HG03060 (cell line): ENCODE measurements around the gene CNPPD1.
A peak's percentile ranks its signal among the peaks of the same experiment; 100 is the strongest.

Experiments
- ATAC-seq: cut with Tn5 transposase; IDR thresholded peaks from one replicate; pipeline ENCODE4 v1.9.1; 2021; ENCODE audit warnings: low read depth, moderate number of reproducible peaks; ENCODE audit not compliant: unreplicated experiment

Gene CNPPD1

DNA sequence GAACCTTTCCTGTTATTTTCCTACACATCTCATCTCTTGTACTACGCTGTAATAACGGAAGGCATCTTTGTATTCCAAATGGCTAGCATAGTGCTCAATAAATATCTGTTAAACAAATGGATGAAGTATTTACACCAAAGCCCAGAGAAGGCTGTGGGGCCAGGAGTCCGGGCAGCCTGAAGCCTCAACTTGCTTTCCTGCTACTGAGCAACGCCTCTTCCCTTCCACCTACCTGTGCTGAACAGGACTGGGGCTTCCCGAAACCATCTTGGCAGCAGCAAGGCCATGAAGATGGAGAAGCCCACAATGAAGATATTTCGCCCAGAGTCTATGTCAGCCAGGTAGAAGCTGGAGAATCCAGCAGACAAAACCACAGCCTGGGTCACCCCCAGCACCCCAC lies 13.6 kb downstream of the CNPPD1 start:
- no peak for ATAC-seq

DNA sequence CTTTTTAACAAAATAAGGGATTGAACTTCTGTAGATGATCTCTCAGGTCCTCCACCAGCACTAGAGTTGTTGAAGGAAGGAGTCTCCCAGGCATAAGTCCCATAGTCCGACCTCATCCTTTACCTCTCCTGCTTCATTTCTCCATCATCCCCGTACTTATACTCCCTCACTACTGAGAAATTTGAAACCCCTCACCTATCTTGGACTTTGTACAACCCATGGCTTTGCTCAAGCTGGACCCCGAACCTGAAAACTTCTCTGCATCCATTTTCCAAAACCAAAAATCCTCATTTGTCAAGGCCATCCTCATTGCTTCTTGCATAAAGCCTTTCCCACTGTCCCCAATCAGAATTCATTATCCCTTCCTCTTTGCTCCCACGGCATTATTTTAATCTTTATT lies 15.6 kb downstream of the CNPPD1 start:
- ATAC-seq = no peak

DNA sequence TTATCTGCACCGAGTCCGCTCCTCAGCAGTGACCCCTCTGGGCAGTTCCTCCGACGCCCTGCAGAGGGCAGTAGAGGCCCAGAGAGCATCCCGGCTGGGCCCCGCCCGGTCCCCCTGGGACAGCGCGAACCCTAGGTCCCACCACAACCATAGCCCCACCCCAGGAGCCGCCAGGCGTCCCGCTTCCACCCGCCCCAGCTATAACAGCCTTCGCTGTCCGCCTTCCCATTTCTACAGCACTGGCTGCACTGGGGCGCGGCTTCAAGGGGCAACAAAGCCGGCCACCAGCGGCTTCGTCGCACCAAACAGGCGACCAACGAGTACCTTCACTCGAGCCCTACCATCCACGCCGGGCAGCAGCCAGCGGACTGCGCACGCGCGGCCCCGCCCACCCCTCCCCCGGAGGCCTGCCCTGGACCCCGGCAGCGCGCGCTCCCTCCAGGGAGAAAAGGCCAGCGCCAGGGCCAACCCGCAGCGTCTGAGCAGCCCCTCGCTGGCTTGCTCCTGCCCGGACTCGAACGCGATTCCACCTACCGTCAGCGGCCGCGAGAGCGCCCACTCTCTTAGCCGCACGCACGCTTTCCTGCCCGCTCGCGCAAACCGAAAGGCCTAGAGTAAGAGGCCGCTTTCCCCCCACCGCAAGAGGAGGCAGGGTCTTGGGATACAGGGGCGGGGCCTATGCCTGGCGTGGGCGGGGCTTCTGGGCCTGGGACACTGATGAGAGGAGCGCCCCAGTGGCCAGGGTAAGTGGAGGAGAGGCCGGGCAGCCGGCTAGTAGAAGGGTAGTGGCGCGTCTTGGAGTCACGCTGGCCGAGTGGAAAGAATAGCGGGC lies 16.3 kb downstream of the CNPPD1 start, which contains the start of gene NHEJ1:
TSS of gene NHEJ1 (minus strand) at position 630 of the 832 bp plus-strand sequence. CDS start 2,453 bp downstream, outside the sequence.
- ATAC-seq = peak; percentile 66

DNA sequence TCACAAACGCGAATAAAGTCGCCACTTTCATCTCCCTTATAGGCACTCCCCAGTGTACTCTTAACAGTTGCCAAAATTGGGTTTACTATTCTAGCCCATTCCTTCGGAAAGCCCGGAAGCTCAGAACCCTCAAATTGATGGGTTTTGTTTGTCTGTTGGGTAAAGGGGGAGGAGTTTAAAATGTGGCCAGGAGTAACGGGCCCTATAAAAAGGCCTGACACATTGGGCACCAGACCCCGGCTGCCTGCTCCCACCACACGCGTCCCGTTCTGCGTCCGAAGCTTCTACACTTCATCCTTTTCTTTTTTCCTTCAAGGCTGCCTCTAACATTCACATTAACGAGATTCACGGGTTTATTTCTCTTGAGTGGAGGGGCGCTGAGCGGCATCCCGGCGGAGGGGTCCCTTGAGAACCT lies 16.9 kb downstream of the CNPPD1 start:
- ATAC-seq = no peak

DNA sequence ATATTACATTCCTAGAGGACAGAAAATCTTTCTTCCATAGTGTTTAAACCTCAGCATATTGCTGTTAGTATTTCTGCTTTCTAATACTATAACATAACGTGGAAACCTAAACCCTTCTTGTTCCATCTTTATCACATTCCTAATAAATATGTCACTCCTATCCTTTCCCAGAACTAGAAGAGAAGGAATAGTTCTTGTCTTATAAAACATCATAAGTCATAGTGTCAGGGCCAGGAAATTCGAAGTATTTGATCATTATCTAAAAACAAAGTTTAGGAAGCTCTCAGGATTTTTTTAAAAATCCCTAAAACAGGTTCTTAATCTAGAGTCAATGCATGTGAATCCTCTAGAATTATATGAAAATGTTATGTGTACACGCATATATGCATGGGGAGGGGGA lies 18.1 kb downstream of the CNPPD1 start:
- ATAC-seq = no peak

DNA sequence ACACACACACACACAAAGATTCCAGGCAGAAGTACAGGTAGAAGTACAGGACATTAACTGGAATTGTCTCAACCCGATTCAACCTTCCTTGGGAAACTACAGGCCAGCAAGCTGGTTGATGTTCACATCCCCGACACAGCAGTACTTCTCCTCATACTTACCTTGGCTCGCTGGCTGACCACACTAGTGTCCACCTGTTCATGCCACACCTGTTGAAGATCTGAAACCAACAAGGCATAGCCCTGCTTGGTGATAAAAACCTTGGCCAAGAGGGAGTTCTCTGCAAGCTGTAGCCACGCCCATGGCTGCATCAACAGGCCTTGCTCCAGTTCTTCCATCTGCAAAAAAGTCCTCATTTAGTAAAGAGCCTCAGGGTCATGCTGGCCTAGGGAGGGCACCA lies 18.7 kb downstream of the CNPPD1 start:
- no peak for ATAC-seq

DNA sequence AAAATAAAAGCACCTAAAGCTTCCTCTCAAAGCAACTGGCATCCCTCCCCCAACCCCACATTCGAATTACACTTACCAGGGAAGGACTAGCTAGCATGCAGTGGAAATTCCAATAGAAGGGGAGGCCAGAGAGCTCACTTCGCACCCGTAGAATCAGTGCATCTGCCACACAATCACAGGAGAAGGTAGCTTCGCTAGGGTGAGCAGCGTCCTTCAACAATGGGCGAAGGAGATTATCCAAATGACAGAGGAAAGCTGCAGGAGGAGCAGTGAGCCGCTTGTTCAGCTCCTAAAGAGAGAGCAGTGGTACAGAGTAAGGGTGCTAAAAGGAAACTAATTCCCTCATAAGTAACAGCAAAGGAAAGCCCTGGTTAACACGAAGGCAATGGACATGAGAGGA lies 19.3 kb downstream of the CNPPD1 start:
- ATAC-seq = no peak

DNA sequence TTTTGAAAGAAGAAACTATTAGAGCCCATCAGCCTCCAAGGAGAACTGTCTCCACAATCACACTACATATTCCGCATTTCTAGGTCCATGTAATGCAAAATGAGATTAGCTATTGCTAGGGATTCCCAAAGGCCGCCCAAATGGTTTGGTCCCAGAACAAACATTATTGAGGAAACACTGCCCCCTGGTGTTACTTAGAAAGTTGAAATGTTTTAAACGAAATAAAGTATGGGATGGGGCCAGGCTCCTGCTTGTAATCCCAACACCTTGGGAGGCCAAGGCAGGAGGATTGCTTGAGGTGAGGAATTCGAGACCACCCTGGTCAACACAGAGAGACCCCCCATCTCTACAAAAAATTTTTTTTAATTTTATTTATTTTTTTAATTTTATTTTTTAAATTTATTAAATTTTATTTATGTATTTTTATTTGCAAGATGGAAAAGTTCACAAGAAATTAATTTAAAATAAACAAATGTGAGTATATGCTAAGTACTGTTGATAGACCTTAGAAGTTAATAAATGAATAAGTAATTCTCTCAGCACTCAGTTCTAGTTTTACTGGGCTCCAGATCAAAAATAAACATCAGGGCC lies 21.6 kb downstream of the CNPPD1 start:
- no peak for ATAC-seq

DNA sequence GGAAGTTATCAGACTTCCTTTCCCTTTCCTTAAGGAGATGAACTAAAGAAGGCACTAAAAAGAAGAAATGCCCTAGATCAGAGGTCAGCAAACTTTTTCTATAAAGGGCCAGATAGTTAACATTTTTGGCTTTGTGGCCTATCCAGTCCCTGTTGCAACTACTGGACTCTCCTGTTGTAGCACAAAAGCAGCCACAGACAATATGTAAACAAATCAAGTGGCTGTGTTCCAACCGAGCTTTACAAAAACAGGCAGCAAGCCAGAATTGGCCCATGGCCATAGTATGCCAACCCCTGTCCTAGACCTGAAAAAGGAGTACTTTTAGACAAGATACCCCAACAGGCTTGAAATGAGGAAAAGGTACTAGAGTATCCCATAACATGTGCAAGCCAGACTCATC lies 27.1 kb downstream of the CNPPD1 start:
- ATAC-seq = no peak

DNA sequence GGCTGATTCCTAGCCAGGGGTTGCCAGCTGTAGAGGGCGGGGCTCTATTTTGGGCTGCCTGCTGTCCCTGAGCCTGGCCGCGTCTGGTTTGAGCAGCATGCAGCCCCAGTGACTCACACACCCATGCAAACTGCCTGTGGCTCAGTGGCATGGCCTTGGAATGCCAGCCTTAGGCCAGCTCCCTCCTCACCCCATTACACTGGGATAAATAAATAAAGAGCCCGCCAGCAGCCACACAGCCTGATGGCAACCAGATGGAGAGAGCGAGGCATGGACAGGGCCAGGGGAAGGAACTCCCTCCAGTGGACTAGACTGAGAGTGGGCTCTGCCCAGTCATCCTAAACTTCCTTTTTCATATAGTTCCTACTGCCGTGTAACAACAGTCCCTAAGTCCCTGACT lies 34.4 kb downstream of the CNPPD1 start:
- ATAC-seq = no peak

DNA sequence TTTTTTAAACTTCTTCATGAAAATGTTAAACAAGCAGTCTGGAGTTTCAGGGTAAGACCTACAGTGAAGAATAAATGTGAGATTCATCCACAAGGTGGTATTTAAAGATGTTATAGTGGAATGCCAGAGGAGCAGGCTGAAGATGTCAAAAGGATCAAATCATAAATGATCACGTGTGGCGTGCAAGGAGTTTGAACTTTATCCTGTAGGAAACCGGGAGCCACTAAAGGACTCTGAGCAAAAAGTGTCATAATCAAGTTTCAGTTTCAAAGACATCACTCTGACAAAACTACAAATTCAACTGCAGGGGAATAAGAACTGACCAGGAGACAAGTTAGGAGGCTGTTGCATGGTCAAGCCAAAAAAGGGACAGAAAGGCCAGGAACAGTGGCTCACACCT lies 36.0 kb downstream of the CNPPD1 start:
- no peak for ATAC-seq

DNA sequence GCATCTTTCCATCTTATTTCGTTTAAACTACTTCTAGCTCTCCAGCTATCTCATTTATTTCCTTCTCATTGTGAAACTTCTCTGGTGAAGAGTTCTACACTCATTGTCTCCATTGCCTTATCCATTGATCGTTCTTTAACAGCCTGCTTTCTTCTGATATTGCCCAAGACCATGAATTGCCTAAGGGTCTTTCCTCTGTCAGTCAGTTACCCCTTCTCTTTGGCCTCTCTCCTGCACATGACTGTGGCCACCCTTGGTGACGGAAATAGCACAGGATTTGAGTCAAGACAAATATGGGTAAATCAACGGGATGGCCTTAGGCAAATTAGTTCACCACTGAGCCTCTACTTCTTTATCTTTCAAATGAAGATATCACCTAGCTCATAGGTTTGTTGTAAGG lies 42.7 kb downstream of the CNPPD1 start:
- ATAC-seq = no peak

DNA sequence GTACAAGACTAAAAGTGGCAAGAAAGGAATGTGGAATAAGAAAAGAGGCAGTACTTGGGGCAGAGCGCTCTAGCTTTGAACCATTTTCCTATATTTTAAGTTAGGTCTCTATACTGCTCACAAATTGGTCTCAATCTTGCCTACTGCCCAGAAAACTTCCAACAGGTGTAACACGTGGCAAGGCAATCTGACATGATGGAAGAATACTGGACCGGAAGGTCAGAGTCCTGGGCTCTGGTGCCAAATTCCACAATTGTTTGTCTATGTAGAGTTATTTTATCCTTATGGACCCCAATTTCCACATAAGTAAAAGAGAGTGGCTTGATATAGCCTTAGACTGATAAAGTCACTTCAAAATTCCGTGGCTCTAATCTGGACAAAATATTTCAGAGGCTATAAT lies 45.0 kb downstream of the CNPPD1 start:
- ATAC-seq = no peak

DNA sequence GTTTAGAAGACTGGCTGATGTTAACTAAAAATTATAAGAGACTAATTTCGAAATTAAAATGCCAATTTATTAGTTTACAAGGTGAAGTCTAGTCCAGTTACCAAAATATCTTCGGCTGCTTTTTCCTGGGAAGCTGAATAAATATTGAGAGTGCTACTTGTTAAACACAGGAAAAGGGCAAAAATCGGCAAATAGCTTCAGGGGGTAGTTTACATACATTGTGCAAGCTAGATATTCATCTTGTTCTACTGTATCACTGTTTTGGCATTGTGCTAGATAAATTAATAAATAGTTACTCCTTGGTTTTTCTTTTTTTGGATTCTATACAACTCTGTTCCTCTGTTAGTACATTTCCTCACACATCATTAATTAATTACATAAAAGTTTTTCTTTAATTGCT lies 45.4 kb downstream of the CNPPD1 start:
- ATAC-seq = no peak

DNA sequence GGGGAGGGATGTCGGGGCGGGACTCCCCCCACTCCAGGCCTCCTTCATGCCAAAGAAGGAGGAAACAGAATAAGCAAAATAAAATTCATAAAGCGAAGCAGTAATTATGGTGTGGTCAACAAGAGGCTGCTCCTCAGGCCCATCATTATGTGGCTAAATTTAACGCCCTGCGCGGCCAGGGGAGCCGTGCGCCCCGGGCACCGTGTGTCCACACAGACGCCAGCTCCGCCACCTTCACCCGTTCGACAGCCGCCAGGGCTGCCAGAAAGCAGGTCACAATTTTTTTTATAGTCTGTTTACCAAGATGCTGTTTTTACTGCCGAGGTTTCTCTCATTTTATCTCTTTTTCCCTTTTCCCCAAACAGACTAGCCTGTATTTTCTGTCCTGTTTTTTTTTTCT lies 47.1 kb downstream of the CNPPD1 start:
- ATAC-seq = no peak

DNA sequence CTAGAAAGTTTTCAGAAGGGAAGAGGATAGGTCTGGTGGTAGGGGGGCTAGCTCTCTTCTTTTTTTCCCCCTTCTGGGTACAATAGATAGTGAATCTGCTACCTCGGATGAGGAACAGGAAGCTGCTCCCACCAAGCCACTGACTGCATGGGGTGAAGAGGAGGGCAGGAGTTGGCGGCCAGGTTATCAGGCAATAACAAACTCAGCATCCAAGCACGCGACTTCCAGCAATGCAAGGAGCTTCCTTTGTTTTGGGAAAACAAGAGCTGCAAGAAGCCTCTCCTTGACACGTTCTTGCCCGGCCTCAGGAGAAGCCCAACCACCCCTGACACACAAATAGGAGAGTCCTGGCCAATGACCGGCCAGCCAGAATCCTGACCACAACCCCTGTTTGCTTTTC lies 48.3 kb downstream of the CNPPD1 start:
- ATAC-seq = no peak

DNA sequence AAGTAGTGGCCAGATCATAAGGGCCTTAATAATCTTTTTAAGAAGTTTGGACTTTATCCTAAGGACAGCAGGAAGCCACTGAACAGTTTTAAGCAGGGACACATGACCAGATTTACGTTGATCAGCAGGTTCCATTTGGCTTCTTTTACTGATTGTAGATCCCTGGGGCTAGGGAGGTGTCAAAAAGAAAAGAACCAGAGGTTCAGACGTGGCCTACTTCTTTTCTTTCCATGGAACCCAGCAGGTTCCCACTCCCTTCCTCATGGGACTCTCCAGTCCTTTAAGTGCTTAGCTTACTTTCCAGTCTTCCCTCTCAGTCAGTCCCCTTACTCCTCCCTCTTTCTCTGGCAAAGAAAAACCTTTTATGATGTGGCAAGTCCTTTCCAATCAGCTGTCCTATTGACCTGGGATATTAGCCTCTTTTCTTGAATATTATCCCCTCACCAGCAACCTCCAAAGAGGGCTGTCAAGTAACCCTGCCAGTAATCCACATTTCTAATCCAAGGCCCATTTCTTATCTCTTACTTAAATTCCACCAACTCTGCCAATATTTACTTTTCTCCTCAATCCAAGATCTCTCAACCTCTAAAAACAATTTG lies 49.6 kb downstream of the CNPPD1 start:
- no peak for ATAC-seq

DNA sequence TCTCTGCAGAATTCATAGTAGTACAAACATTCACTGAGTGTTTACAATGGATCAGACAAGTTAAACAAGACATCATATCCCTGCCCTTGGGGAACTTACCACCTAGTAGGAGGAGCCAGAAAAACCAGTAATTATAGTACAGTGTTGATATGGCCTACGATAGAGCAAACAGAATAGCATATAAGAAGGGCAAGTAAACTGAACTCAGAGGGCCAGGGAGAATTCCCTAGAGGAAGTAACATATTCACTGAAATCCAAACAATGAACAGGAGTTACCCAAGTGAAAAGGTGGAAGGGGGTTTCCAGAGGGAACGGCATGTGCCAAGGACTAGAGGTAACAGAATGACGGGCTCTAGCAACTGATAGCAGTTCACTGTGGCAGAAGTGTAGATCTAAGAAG lies 50.2 kb downstream of the CNPPD1 start:
- ATAC-seq = no peak

DNA sequence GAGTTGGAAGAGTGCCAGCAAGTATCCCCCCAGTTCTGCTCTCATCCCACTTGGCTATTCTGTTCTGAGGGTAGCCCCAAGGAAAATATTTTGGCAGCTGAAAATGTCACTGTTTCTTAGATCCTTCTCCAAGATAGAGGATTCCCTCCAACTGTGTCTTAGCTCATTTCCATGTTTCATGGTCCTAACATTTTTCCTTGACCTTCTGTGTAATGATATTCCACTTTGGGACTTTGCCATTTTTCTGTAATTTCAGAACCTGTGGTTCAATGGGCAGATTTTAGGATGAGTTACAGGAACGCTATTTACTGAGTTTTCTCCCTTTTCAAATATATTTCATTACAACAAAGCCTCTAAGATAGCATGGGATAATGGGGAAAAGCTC lies 50.8 kb downstream of the CNPPD1 start:
- ATAC-seq = no peak

DNA sequence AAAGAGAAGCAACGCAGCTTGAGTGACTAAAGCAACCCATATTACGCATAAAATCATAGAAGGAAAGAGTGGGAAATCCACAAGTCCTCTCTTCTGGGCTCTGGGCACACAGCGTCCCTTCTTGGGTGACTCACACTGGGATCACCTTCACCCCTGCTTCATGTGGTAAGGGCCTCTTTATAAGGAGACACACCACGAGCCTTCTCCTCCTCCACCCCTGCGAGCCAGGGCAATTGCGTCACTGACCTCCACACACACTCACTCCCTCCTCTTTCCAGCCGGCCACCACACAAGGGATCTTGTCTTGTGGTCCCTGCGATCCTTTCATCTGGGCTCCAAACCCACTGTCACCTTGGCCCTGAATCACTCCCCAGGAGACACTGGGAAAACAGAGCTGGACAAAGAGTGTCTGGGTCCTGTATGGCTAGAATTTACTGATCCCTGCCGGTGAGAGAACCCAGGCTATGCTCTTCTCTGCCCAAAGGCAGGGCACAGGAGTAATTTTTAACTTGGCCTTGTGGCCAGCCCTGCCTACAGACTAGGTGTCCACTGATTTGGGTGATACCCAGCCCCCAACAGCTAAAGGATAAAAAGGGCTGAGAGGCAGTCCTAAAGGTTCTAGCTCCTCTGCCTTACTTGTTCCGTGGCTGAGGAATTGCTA lies 51.4 kb downstream of the CNPPD1 start:
- no peak for ATAC-seq

DNA sequence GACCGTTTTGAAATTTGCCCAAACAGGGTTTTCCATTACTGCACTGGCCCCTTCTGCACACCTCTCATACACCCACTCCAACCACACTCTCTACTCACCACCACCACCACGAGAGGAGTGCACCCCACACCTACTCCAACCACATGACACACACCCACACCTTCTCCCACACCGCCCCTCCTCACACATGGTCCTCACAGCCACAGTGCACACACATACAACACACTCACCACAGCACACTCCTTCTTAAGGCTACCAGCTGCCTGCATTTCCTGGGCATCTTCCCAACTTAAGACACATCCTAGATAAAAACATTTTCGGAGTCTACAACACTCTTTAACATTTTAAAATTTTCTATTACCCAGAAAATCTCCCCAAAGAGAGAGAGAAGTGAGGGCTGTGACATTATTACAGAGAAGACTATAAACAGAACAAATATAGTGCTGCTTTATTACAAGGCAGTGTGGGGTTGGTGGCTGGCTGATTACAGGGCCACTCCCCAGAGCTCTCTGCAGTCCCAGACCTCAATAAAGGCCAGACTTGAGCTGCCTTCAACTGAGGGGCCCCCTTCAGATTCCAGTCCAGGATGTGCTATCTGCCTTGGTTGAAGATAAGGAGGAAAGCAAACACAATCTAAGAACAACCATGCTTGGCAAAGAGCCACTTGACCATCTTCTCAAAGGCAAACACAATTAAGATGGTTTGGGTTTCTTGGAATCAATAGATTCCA lies 52.2 kb downstream of the CNPPD1 start:
- ATAC-seq = no peak
